Thymus (tissue), 11 donors: ENCODE measurements around the gene POLG. TPM values are rescaled to one million over a fixed set of nuclear protein-coding genes. Genes with fewer than 3 reads are reported as not detected.
A peak's percentile ranks its signal among the peaks of the same experiment; 100 is the strongest.

Experiments used
- DNase-seq, 9 donors: peaks; one replicate each; pipeline ENCODE4 v3.0.0-alpha.2; 2013; ENCODE audit warnings: low spot score in 9 of 9, low read depth in 6 of 9, missing footprints in 1 of 9
- H3K27ac ChIP-seq, 2 donors: one replicate each; pipeline ENCODE4 v1.5.1; 2013; ENCODE audit warnings: control low read depth in 1 of 2, low read depth in 1 of 2, low read length in 1 of 2, mild to moderate bottlenecking in 1 of 2, moderate library complexity in 1 of 2
- H3K27me3 ChIP-seq, 2 donors: one replicate each; pipeline ENCODE4 v1.5.1; 2013; ENCODE audit warnings: low read length in 1 of 2; ENCODE audit not compliant: control insufficient read depth in 2 of 2, insufficient read depth in 1 of 2
- H3K36me3 ChIP-seq, 2 donors: one replicate each; pipeline ENCODE4 v1.5.1; 2013; ENCODE audit warnings: low read length in 1 of 2, mild to moderate bottlenecking in 1 of 2, moderate library complexity in 1 of 2; ENCODE audit not compliant: control insufficient read depth in 2 of 2, insufficient read depth in 2 of 2
- H3K4me1 ChIP-seq, 2 donors: one replicate each; pipeline ENCODE4 v1.5.1; 2013; ENCODE audit warnings: low read length in 2 of 2; ENCODE audit not compliant: control insufficient read depth in 2 of 2, insufficient read depth in 2 of 2
- H3K4me3 ChIP-seq, 2 donors: one replicate each; pipeline ENCODE4 v1.5.1; 2013; ENCODE audit warnings: low read length in 2 of 2, control low read depth in 1 of 2, mild to moderate bottlenecking in 1 of 2
- H3K9me3 ChIP-seq, 2 donors: one replicate each; pipeline ENCODE4 v1.5.1; 2013; ENCODE audit warnings: low read length in 1 of 2, mild to moderate bottlenecking in 1 of 2; ENCODE audit not compliant: control insufficient read depth in 2 of 2, insufficient read depth in 1 of 2
- WGBS: extraction: QIAGEN DNeasy Blood & Tissue Kit; methylation state at CpG from one replicate; pipeline ENCODE4 v1.1.7; 2013; 5-methylcytosine and 5-hydroxymethylcytosine counted together
- polyA plus RNA-seq: library from polyadenylated mRNA; stranded (reverse); fragments of 200-250 nt; gene quantifications from one replicate; pipeline ENCODE4 v1.2.3, GENCODE V29; 2013
- total RNA-seq: library from RNA; stranded (reverse); fragments of 120-200 nt; gene quantifications from one replicate; pipeline ENCODE4 v1.2.4, GENCODE V29; 2013
- donor health status: healthy.

POLG gene
- total and polyA plus RNA-seq, 2 donors: 59.1 to 80.5 TPM

GRCh38 chr15:89365462-89366065 is 30.9 kb upstream of the POLG start:
- no peak for DNase-seq
- WGBS: 26% methylated on average over 22 of the region's 22 CpGs
- no peaks in the 10 kb centered on the region for H3K4me1 ChIP-seq

GRCh38 chr15:89364741-89365450 is 30.3 kb upstream of the POLG start:
- no peak for DNase-seq
- WGBS: 34% methylated on average over 13 of the region's 13 CpGs
- no peaks in the 10 kb centered on the region for H3K4me1 ChIP-seq
- no peaks in the 10 kb centered on the region for H3K36me3 ChIP-seq
- peaks cover 98 to 100% of the 10 kb centered on the region in 2 donors for H3K27me3 ChIP-seq
- H3K4me3 ChIP-seq: no peak overlapping the region
- H3K27ac ChIP-seq: no peak overlapping the region
- peaks cover 0 to 3% of the 10 kb centered on the region in 2 donors for H3K9me3 ChIP-seq

More at GRCh38 chr15:89365462-89366065, 30.9 kb upstream of the POLG start:
- no peak overlapping the region for H3K27ac ChIP-seq
- peaks cover 98 to 100% of the 10 kb centered on the region in 2 donors for H3K27me3 ChIP-seq
- no peak overlapping the region for H3K4me3 ChIP-seq
- no peaks in the 10 kb centered on the region for H3K36me3 ChIP-seq
- peaks cover 0 to 3% of the 10 kb centered on the region in 2 donors for H3K9me3 ChIP-seq

- H3K27me3 ChIP-seq: peaks cover 98 to 100% of the 10 kb centered on the region in 2 donors
- no peak for DNase-seq
Measured at GRCh38 chr15:89364341-89364740, 29.7 kb upstream of the POLG start.

GRCh38 chr15:89363770-89364169 is 29.1 kb upstream of the POLG start:
- 43% methylated on average over 4 of the region's 4 CpGs for WGBS
- Histone ChIP-seq H3K27me3 (peaks cover 97 to 100% of the 10 kb centered on the region in 2 donors), H3K36me3 (no peaks in the 10 kb centered on the region), H3K4me1 (peaks cover 3 to 6% of the 10 kb centered on the region in 2 donors), H3K4me3 (no peak overlapping the region), H3K9me3 (peaks cover 0 to 3% of the 10 kb centered on the region in 2 donors), H3K27ac (no peak overlapping the region)
- DNase-seq: no peak

More at GRCh38 chr15:89364341-89364740, 29.7 kb upstream of the POLG start:
- Histone ChIP-seq H3K9me3 (peaks cover 0 to 3% of the 10 kb centered on the region in 2 donors), H3K4me3 (no peak overlapping the region), H3K4me1 (peaks cover 0 to under 1% of the 10 kb centered on the region in 2 donors), H3K36me3 (no peaks in the 10 kb centered on the region), H3K27ac (no peak overlapping the region)
- WGBS: 14% methylated on average over 6 of the region's 6 CpGs

- no peak for DNase-seq
- peaks cover 3 to 6% of the 10 kb centered on the region in 2 donors for H3K4me1 ChIP-seq
- H3K36me3 ChIP-seq: no peaks in the 10 kb centered on the region
- H3K4me3 ChIP-seq: no peak overlapping the region
- peaks cover 94 to 100% of the 10 kb centered on the region in 2 donors for H3K27me3 ChIP-seq
- peaks cover 0 to 3% of the 10 kb centered on the region in 2 donors for H3K9me3 ChIP-seq
- H3K27ac ChIP-seq: no peak overlapping the region
- WGBS: 6% methylated on average over 6 of the region's 6 CpGs
Measured at GRCh38 chr15:89363133-89363532, 28.5 kb upstream of the POLG start.

- DNase-seq: no peak
Measured at GRCh38 chr15:89362203-89363101, 27.8 kb upstream of the POLG start.

GRCh38 chr15:89361451-89362202 is 27.0 kb upstream of the POLG start:
- H3K27me3 ChIP-seq: peaks cover 88 to 100% of the 10 kb centered on the region in 2 donors
- no peaks in the 10 kb centered on the region for H3K36me3 ChIP-seq
- 15% methylated on average over 41 of the region's 41 CpGs for WGBS
- peak in 7 of 9 donors; percentile 26 to 76 (median 64) for DNase-seq
- H3K4me3 ChIP-seq: no peak overlapping the region
- H3K27ac ChIP-seq: no peak overlapping the region
- peaks cover 0 to 3% of the 10 kb centered on the region in 2 donors for H3K9me3 ChIP-seq
- H3K4me1 ChIP-seq: peaks cover 3 to 6% of the 10 kb centered on the region in 2 donors

More at GRCh38 chr15:89362203-89363101, 27.8 kb upstream of the POLG start:
- peaks cover 3 to 6% of the 10 kb centered on the region in 2 donors for H3K4me1 ChIP-seq
- no peak overlapping the region for H3K27ac ChIP-seq
- WGBS: 5% methylated on average over 73 of the region's 73 CpGs
- peaks cover 94 to 100% of the 10 kb centered on the region in 2 donors for H3K27me3 ChIP-seq
- H3K9me3 ChIP-seq: peaks cover 0 to 3% of the 10 kb centered on the region in 2 donors
- peak overlapping the region in 1 of 2 donors; percentile 13 for H3K4me3 ChIP-seq
- no peaks in the 10 kb centered on the region for H3K36me3 ChIP-seq

- no peaks in the 10 kb centered on the region for H3K36me3 ChIP-seq
- no peak overlapping the region for H3K27ac ChIP-seq
- 9% methylated on average over 31 of the region's 31 CpGs for WGBS
- no peak for DNase-seq
- peaks cover 77 to 100% of the 10 kb centered on the region in 2 donors for H3K27me3 ChIP-seq
- peaks cover 3 to 6% of the 10 kb centered on the region in 2 donors for H3K4me1 ChIP-seq
- no peak overlapping the region for H3K4me3 ChIP-seq
- peaks cover 0 to 3% of the 10 kb centered on the region in 2 donors for H3K9me3 ChIP-seq
Measured at GRCh38 chr15:89360294-89360971, 25.8 kb upstream of the POLG start.
